ENCODE data around the gene ENOPH1. TPM values are rescaled to one million over a fixed set of nuclear protein-coding genes. Genes with fewer than 3 reads are reported as not detected.
A peak's percentile ranks its signal among the peaks of the same experiment; 100 is the strongest.

The ENOPH1 gene
- total and polyA plus RNA-seq, 2 of the 13 experiments (the other 11 are each of a cell fraction or from before 2014, with no cell fraction given): 15.5 to 64.3 TPM

GRCh38 chr4:82428969-82429727 is 1.2 kb upstream of the ENOPH1 start (continued):
- TF ChIP-seq TRAFD1 (CRISPR knock-in tag; IDR thresholded peaks at IDR 0.05; ENCODE audit: borderline replicate concordance): no peak
- no peak for TF ChIP-seq ZNF577 (CRISPR knock-in tag; IDR thresholded peaks at IDR 0.05; ENCODE audit: borderline replicate concordance, low read depth)
- TF ChIP-seq ZNF276 (CRISPR knock-in tag; IDR thresholded peaks at IDR 0.05; ENCODE audit: low read depth): no peak
- TF ChIP-seq ZNF644 (CRISPR knock-in tag; IDR thresholded peaks at IDR 0.05; ENCODE audit: low read depth): no peak
- TF ChIP-seq ARNTL (CRISPR knock-in tag; IDR thresholded peaks at IDR 0.05): 0 out of 2 replicates have a peak, but pooled peaks have one; percentile 44
- peak; percentile 72 for TF ChIP-seq HNRNPK (IDR thresholded peaks at IDR 0.05; ENCODE audit: low read depth, low read length, poor library complexity, severe bottlenecking)
- no peak for TF ChIP-seq ZNF225 (CRISPR knock-in tag; IDR thresholded peaks at IDR 0.05)
- TF ChIP-seq TCF7 (IDR thresholded peaks at IDR 0.05; ENCODE audit: low read depth): no peak
- TF ChIP-seq SMAD3 (CRISPR knock-in tag; IDR thresholded peaks at IDR 0.05): peak; percentile 67; the same call in 1 of the 2 replicates
- TF ChIP-seq ZSCAN20 (CRISPR knock-in tag; IDR thresholded peaks at IDR 0.05; ENCODE audit: borderline replicate concordance): 0 out of 2 replicates have a peak, but pooled peaks have one; percentile 33
- TF ChIP-seq ZNF367 (CRISPR knock-in tag; IDR thresholded peaks at IDR 0.05; ENCODE audit: borderline replicate concordance): no peak
- TF ChIP-seq SOX13 (IDR thresholded peaks at IDR 0.05): no peak
- TF ChIP-seq SOX13 (CRISPR knock-in tag; conservative IDR thresholded peaks at IDR 0.05 in 1 of 2, IDR thresholded peaks at IDR 0.05 in 1 of 2): no peak
- no peak for TF ChIP-seq PHB2 (IDR thresholded peaks at IDR 0.05; ENCODE audit: partially characterized antibody)
- TF ChIP-seq ZNF556 (CRISPR knock-in tag; IDR thresholded peaks at IDR 0.05; ENCODE audit: borderline replicate concordance): no peak
- TF ChIP-seq MIER3 (CRISPR knock-in tag; IDR thresholded peaks at IDR 0.05; ENCODE audit: borderline replicate concordance): peak; percentile 29; the same call in 1 of the 2 replicates
- TF ChIP-seq ZSCAN31 (CRISPR knock-in tag; IDR thresholded peaks at IDR 0.05; ENCODE audit: low read depth): peak; percentile 61; the same call in 1 of the 2 replicates
- no peak for TF ChIP-seq ZNF576 (CRISPR knock-in tag; IDR thresholded peaks at IDR 0.05)
- TF ChIP-seq PAWR (CRISPR knock-in tag; IDR thresholded peaks at IDR 0.05; ENCODE audit: borderline replicate concordance): no peak
- TF ChIP-seq ZNF335 (CRISPR knock-in tag; IDR thresholded peaks at IDR 0.05): peak; percentile 41; the same call in 1 of the 2 replicates
- TF ChIP-seq ZNF282 (IDR thresholded peaks at IDR 0.05; ENCODE audit: partially characterized antibody): no peak
- no peak for TF ChIP-seq IRF1 (CRISPR knock-in tag; IDR thresholded peaks at IDR 0.05; ENCODE audit: low read depth)
